GM12872 (cell line): ENCODE data around the gene PLEKHA7.

ENCODE experiments used
- TF ChIP-seq, protein P1 (sequence below): IDR thresholded peaks from 3 replicates; pipeline ENCODE4 v1.5.1; 2011; ENCODE audit warnings: low read depth, mild to moderate bottlenecking, low read length, moderate library complexity; ENCODE audit not compliant: insufficient read depth

Gene PLEKHA7

DNA sequence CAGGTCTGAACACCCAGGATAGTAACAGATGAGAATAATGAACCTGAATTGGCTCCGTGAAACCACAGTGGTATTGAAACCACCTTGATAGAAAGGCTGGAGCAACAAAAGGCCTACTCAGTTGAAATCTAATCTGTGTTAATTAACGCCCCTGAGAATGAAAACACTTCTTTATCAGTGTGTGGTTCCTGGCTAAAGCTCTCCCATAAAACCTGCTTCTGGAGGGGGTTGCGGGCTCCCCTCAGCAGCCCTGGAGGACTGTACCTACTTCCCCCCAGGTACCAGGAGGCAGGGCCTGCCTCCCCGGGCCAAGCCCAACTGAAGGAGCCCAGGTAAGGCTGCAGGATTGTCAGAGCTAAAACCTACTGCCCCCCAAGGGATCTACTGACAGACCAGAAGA is 54.6 kb downstream of the PLEKHA7 start:
- TF ChIP-seq, protein P1, sequence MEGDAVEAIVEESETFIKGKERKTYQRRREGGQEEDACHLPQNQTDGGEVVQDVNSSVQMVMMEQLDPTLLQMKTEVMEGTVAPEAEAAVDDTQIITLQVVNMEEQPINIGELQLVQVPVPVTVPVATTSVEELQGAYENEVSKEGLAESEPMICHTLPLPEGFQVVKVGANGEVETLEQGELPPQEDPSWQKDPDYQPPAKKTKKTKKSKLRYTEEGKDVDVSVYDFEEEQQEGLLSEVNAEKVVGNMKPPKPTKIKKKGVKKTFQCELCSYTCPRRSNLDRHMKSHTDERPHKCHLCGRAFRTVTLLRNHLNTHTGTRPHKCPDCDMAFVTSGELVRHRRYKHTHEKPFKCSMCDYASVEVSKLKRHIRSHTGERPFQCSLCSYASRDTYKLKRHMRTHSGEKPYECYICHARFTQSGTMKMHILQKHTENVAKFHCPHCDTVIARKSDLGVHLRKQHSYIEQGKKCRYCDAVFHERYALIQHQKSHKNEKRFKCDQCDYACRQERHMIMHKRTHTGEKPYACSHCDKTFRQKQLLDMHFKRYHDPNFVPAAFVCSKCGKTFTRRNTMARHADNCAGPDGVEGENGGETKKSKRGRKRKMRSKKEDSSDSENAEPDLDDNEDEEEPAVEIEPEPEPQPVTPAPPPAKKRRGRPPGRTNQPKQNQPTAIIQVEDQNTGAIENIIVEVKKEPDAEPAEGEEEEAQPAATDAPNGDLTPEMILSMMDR, result no peak

DNA sequence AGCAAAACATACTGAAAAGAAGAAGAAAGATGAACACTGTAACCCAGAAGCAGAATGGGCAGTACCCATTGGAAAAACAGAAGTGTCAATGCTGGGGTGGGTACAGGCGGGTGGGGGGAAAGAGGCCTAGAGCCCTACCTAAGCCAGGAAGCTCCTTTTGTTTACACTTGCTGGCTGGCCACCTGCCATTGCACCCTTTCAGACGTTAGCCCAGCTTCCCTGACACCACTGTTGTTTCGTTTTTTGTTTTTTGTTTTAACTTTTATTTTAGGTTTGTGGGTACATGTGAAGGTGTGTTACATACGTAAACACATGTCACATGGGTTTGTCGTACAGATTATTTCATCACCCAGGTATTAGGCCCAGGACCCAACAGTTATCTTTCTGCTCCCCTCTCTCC is 55.4 kb downstream of the PLEKHA7 start:
- TF ChIP-seq, protein P1, result no peak

DNA sequence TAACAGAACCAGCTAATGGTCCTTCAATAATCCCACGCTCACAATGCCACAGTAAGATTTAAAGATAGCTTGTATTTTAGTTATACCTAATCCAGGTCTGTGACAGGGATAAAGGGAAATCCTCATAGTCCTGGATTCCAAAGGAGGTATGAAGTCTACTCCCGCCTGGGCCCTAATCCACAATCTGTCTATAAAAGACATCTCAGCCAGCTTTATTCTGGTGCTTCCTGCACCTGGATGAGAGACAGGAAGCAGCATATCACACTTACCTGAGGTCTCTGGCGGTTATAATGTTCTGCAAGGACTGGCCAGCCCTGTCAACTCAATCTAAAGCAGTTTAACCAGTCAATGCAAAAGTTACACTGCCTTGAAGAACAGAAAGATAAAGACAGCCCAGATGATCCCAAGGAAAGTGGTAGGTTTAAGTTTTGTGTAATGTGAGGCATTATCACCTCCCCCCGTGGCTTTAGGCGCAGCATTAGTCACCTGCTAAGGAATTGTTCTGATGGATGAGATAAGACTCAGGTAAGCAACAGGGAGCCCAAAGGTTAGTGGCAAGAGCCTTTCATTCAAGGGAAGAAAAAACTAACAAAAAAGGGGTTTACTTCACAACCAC is 57.6 kb downstream of the PLEKHA7 start:
- TF ChIP-seq, protein P1, result no peak

DNA sequence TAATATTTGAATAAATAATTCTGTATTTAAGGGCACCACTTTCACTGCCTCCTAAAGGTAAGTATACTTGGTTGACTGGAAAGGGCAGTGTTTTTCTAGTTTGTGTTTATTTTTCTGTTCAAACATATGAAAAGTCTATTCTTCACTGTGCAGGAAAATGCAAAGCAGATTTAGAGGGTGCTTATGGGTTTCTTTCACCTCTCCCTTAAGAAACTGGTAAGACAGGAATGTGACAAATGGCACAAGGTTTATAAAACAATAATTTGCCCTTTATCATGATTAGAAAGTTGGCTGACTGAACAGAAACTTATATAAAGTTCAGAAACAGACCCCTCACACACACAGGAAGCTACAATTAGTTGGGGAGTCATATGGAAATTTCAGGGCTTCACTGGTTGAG is 60.6 kb downstream of the PLEKHA7 start:
- TF ChIP-seq, protein P1, result no peak

DNA sequence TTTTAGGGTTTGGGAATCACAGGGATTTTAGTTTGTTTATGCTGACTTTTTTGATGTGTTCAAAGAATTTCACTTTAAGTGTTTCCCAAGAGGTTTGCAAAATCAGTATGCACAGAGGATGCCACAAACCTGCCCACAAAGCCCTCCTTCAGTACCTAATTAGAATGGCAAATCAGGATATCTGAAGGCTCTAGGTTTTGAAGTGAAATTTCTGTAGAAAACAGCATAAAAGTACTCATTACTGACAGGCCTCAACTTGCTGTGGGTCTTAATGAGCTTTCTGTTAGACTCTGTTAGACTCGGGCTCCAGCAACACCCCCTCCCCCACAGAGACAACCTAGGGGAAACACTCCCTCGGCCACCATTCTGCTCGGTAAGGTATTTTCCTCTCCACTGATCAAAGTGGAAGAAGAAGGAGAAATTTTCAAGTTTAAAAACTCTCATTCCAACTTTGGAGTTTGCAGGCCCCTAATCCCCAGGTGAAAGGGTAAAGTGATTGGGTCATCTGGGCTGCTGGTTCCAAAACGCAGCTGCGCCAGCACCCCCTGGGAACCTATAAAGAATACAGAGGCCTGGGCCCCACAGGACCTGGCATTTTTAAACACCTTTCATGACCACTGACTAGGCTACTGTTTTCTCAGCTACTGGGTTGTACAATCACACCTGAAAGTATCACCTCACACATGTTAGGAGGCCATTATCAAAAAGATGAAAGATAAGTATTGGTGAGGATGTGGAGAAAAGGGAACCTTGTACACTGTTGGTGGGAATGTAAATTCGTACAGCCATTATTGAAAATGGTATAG is 67.5 kb downstream of the PLEKHA7 start:
- TF ChIP-seq, protein P1, result no peak

DNA sequence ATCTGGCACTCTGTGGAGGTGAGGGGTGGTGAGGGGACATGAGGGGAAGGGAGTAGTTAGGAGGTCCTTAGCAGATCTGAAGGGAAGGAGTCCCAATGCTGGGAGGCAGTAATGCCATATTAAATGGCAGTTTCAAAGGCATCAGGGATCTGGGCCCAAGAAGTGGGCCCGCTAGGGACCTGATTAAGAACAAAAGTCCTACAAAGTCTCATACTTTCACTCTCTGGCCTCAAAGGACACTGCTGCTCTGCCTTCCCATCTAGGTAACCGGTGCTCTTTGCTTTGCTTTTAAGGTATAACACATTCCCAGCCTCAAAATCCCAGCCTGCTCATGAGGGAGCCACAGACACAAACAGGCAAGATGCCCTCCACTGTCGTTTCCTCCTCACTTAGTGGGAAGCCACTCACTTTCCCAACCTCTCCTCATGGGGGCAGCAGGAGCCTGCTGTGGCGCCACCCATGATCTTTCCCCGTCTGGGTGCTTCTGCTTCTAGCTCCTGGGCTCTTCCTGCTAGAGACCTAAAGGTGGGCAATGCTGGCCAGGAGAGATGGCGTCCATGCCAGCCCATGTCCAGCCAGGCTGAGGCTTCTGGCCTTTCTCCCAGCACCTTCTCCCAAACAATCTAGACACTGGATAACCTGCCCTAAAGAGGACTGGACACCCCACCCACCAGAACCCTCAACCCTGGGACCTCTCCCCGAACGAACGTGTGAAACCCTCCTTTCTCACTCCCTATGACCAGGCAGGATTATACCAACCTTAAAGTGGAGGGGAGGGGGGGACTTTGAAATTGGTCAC is 68.3 kb downstream of the PLEKHA7 start:
- TF ChIP-seq, protein P1, result peak; percentile 89

DNA sequence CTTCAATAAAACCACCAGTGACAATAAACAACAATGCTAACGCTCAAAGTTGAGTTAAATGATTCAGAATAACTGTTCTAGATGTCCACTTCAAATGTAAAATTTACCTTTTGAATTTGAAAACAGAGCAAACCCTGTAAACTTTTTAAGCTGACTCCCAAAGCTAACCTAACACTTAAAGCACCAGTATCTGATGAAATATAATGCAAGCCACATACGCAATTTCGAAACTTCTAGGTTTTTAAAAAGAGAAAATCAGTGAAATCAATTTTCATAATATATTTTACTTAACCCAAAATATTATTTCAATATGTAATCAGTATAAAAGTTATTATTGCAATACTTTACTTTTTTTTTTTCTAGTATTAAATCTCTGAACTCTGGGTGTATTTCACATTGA is 71.3 kb downstream of the PLEKHA7 start:
- TF ChIP-seq, protein P1, result no peak
